HG02588 (cell line): Measurements from ENCODE around the gene SBF2.

Experiments
- ATAC-seq: cut with Tn5 transposase; IDR thresholded peaks from one replicate; pipeline ENCODE4 v1.9.1; 2021; ENCODE audit warnings: mild to moderate bottlenecking, moderate library complexity; ENCODE audit not compliant: unreplicated experiment

The SBF2 gene

GRCh38 chr11:10302359-10302743 is 8.3 kb upstream of the SBF2 start:
- no peak for ATAC-seq

- no peak for ATAC-seq
Measured at GRCh38 chr11:10301656-10302358, 7.8 kb upstream of the SBF2 start.

- peak; percentile 90 for ATAC-seq
Measured at GRCh38 chr11:10298342-10298741, 4.3 kb upstream of the SBF2 start.

GRCh38 chr11:10295064-10295901 is 1.3 kb upstream of the SBF2 start:
- no peak for ATAC-seq

- ATAC-seq = no peak
Measured at GRCh38 chr11:10294290-10294953, 403 bp upstream of the SBF2 start.

- no peak for ATAC-seq
Measured at GRCh38 chr11:10291801-10292638, 2.0 kb downstream of the SBF2 start.

GRCh38 chr11:10289765-10290380 is 4.1 kb downstream of the SBF2 start:
- no peak for ATAC-seq

- no peak for ATAC-seq
Measured at GRCh38 chr11:10288881-10289764, 4.9 kb downstream of the SBF2 start.

- no peak for ATAC-seq
Measured at GRCh38 chr11:10287766-10288715, 6.0 kb downstream of the SBF2 start.

- no peak for ATAC-seq
Measured at GRCh38 chr11:10287140-10287539, 6.9 kb downstream of the SBF2 start.

GRCh38 chr11:10285148-10285802 is 8.7 kb downstream of the SBF2 start:
- ATAC-seq = no peak

- no peak for ATAC-seq
Measured at GRCh38 chr11:10283991-10284390, 10.0 kb downstream of the SBF2 start.

- ATAC-seq = no peak
Measured at GRCh38 chr11:10282117-10282516, 11.9 kb downstream of the SBF2 start.

GRCh38 chr11:10275714-10276113 is 18.3 kb downstream of the SBF2 start:
- no peak for ATAC-seq

GRCh38 chr11:10274726-10275125 is 19.3 kb downstream of the SBF2 start:
- ATAC-seq = no peak

GRCh38 chr11:10273738-10274137 is 20.3 kb downstream of the SBF2 start:
- ATAC-seq = no peak

- no peak for ATAC-seq
Measured at GRCh38 chr11:10272132-10272531, 21.9 kb downstream of the SBF2 start.
